RPMI8226 (cell line): Measurements from ENCODE around the gene FUT8.

Experiments used
- DNase-seq: peaks from one replicate; pipeline ENCODE4 v3.0.0-alpha.2; 2015

FUT8 gene

DNA sequence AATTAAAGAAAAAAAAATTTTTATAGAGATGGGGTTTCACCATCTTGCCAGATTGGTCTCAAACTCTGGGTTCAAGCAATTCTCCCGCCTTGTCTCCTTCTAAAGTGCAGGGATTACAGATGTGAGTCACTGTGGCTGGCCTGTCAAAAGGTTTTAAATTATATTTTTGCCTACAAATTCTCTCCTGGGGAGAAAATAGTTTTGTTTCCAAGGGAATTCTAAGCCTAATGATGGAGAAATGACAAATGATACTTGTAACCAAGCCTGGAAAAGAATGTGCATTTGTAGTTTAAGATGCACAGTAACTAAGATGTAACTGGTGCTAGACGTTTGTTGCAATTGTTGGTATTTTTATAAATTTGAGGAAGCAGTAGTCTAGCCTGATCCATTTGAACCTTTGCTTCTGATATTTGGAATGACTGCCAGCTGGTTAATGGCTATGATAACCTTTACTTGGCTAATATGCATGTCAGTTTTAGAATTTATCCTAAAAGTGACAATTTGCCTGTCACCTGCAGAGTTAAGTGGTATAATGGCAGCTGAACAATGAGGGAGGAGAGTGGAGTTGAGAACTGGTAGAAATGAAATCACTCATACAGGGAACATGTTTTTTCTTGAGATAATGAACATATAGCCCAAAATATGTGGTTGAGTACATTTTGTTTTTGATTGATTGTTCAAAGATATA lies 148.0 kb downstream of the FUT8 start:
- DNase-seq, result no peak

DNA sequence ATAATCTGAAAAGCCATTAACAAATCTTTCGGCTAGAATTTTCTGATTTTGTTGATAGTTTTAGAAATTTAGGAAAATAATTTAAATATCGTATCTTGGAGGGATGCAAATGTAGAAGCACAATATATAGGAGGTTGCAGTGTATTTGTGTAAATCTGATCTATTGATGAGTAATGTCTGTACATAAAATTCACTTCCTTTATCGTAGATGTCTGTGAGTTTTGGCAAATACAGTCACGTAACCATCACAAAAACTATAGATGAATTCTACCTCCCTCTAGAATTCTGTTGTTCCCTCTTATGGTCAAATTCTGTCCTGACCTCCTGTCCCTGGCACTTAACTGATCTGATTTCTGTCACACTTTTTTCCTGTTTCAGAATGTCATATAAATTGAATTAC lies 151.8 kb downstream of the FUT8 start:
- no peak for DNase-seq

DNA sequence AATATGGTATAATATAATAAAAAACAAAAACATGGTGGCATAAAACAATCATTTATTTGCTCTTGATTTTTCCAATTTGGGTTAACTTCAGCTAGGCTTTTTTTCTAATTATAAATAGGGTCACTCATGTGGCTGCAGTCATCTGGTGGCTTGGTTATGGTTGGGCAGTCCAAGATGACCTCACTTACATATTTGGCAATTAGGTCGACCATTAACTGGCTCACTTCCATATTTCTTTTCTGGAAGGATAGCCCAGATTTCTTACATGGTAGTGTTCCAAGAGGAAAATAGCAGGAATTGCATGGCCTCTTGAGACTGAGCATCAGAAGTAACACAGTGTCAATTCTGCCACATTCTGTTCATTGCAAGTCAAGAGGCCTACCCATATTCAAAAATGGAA lies 153.4 kb downstream of the FUT8 start:
- no peak for DNase-seq

DNA sequence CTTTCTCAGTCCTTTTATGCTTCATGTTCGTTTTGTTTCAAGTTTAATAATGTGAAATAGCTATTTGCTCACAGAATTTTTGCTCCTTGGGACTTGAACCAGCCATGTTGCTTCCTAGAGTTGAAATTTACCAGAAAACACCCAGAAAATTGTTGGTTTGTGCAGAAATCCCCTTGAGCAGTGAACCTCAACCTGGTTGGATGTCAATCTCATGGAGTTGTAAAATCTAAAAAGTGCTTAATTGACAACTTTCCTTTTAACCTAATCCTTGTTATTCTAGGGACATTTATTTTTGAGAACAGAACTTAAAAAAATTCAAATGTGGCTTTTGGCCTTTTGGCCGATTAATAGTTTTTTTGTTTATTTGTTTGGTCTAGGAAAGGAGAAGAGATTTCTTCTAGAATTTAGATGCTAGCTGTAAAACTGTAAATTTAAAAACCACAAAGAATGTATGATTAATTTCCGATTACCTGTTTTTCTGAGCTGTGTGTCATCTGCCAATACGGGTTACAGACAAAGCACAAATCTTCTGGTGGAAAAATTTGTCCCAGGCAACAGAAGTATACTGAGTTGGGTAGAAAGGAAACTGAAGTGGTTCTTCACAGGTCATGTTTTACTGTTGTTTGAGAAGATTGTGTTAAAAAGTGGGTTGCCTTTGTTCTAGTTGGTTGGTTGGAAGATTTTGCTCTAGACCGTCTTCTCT lies 154.4 kb downstream of the FUT8 start:
- no peak for DNase-seq

DNA sequence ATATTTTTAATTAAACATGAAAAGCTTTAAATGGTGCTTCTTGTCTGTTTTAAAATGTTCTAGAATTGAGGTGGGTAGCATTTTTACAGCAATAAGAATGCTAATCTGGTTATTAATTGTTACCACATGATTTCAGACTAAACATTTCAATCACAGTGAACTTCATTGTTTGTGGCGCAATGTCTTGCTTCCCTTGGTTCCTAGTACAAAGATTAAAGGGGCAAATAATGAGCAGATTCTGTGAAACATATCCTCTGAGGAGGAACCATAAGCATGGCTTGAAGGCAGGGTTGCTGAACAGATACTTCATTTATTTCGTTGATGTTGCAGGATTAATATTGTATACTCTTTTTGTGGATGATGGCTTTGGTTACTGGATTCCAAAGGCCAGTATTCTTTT lies 162.1 kb downstream of the FUT8 start:
- no peak for DNase-seq

DNA sequence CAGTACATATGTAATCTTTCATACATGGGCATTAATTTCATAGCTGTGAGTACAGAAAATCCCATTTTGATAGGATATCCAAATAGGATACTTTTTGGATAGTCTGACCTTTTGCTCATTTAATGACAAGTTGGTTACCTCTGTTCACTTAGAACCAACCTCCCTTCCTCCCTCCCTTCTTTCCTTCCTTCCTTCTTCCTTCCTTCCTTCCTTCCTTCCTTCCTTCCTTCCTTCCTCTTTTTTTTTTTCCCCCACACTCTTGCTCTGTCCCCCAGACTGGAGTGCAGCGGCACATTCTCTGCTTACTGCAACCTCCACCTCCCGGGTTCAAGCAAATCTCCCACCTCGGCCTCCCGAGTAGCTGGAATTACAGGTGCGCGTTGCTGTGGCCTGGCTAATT lies 162.9 kb downstream of the FUT8 start:
- no peak for DNase-seq

DNA sequence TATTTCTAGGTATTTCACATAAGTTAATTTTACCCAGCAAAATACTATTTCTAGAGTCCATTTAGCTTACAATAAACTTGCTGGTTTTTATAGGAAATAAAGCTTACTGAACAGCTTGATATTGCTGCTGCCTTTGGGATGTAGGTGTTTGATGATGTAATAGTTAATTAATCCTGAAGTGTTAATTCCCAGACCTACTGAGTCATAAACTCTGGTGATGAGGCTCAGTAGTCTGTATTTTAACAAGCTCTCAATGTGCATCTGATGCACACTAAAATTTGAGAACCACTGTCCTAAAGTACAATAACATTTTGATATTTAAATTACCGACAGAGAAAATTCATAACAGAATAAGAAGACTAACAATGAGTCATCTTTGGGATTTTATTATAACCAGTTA lies 168.4 kb downstream of the FUT8 start:
- DNase-seq, result no peak

DNA sequence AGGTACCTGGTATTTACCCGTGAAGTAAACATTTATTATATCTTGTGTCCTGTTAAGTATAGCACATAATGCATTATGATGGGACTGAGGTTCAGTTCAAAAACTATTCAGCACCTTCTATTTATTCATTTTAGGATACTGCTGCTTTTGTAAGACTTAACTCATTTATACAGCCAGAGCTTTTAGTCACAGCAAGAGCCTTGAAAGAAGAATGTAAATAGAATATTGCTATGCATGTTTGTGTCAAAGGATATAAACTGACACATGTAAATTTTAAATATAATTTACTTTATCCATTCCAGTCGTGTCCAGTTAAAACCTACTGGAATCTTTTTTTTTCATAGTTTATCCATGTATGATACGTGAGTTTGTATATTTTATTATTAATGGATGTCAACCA lies 168.8 kb downstream of the FUT8 start:
- DNase-seq, result no peak

DNA sequence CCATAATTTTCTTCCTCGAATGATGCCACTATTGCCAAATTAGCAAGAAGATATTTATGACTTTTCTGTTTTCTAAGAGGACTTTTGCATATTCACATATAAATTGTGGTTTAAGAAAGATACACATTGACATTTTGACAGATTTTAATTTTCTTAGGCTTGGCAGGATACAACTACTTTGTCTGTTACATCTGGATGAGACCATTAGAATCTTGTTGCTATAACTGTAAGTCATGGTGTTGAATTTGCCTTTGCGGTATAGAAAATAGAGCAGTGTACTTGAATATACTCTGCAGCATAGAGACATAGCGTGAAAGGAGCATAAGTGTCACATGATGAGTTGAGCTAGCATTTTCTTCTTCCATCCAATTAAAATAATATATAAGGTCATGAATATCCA lies 169.3 kb downstream of the FUT8 start:
- no peak for DNase-seq

DNA sequence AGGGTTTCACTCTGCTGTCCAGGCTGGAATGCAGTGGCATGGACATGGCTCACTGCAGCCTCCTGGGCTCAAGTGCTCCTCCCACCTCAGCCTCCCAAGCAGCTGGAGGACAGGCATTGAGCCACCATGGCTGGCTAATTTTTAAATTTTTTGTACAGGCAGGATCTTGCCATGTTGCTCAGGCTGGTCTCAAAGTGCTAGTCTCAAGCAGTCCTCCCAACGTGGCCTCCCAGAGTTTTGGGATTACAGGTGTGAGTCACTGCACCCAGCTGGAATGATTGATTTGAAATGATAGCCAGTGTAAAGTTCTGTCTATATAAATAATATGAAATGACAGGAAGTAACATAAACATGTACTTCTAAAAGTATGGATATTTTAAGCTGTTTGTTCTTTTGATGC lies 172.7 kb downstream of the FUT8 start:
- no peak for DNase-seq

DNA sequence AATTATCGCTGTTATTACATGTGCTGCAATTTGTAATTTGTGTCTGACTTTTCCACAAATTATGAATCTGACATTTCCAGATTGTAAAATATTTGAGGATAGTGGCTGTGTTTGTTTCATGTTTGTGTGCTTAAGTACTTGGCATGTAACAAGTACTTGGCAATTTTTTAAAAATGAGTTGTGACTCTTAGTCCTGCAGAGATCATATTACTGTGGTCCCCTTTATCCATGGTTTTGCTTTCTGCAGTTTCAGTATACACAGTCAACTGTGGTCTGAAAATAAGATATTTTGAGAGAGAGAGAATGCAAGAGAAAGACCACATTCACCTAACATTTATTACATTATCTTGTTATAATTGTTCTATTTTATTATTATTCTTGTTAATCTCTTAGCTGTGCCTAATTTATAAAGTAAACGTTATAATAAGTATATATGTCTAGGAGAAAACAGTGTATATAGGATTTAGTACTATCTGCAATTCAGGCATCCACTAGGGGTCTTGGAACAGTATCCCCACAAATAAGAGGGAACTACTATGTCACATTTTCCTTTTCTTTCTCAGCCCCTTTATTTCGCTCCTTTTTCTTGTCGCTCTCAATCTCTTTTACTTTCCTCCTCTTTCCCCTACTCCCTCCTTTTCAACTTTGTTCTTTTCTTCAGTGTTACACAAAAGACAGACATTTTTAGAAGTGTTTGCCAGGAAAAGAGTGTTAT lies 176.1 kb downstream of the FUT8 start:
- no peak for DNase-seq

DNA sequence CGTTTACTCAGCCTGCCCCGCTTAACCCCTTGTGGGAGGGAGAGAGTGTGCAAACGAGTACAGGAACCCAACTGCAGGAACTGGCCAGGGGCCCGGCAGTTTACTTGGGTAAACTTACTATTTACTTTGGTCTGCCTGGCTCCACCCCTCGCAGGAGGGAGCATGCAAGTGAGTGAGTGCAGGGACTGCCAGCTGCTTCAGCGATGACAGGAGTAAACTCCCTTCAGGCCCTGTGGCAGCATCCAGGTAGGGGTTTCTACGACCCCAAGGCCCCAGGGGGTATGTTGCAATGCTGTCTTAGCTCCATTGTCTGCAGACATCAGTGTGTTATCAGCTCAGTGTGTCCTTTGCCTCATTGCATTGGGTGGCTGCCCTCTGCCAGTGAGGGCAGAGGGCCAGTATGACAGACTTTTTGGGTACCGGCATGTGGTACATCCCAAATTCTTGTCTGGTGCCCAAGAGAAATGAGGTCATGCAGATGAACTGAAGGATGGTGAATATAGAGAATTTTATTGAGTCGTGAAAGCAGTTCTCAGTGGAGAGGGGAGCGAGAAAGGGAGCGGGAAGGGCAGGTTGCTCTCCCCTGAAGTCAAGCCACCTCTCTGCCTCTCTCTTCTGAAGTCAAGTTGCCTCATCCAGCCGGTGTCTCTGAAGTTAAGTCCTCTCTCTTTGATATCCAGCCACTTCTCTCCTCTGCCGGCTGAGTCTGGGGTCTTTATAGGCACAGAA lies 181.8 kb downstream of the FUT8 start:
- no peak for DNase-seq

DNA sequence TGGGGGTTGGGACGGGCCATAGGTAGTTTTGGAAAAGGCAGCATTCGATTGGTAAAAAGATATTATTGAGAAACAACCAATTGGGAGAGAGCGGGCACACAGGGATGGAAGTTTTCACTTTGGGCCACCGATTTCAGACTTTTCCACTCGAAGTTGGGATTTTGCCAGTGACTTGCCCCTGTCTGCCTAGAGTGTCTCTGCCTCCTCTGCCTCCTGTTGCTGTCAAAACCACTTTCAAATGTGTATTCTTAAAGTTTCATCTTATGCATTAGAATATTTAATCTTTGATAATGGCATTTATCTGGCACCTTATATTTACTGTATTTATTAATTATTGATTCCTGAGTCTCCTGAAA lies 182.3 kb downstream of the FUT8 start:
- DNase-seq, result no peak

DNA sequence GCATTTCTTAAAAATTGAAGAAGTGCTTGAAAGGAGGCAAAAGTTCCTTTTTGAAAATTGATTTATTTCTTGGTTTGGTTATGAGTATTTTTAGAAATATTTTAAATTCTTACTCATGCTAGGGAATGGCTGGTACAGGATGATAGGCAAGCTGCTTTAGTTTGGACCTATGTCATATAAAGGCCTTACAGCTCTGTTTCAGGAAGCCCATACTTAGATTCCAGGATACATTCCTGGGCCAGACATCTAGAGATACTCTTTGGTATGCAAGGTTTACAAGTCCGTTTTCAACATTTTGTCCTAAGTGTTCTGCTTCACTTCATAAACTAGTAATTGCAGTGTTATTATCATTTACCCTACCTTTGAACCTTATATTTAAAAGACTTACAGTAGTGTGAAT lies 186.8 kb downstream of the FUT8 start:
- no peak for DNase-seq

DNA sequence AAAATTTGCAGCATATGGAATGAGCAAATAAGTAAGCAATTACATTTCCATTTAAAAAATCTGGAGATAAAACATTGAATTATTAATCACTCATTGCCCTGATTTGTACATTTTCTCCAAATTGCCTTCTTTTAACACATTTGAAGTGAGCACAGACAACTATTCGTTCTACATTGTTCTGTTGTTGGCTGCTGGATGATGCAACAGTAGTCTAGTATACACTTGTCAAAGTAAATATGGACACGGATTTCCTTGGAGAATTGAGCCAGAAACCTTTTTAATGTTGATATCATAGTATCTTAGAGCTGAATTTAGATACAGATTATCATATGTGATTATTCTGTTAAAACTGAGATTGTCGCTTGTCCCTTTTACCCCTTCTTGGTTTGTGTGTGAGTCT lies 188.2 kb downstream of the FUT8 start:
- DNase-seq, result no peak

DNA sequence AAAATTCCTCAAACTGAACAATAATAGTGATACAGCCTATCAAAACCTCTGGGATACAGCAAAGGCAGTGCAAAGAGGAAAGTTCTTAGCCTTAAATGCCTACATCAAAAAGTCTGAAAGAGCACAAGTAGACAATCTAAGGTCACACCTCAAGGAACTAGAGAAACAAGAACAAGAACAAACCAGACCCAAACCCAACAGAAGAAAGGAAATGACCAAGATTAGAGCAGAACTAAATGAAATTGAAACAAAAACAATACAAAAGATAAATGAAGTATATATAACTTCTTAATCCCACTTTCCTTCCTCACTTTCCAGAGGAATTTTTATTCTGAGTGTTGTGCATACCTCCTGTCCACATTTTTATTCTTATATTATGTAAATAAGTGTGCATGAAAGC lies 192.0 kb downstream of the FUT8 start:
- no peak for DNase-seq

DNA sequence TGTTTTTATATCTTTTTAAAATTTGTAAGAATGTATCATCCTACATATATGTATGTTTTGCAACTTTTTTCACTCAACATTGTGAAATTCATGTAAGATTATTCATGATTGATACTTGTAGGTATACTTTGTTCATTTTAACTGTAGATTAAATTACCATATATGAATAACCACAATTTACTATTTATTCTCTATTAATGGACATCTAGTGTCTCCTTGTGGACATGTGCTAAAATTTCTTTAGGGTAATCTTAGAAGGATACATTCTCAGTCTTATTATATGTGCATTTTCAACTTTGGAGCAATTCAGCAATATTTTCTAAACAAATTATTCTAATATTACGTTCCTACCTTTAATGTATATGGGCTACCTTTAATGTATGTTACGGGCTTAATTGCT lies 192.4 kb downstream of the FUT8 start:
- DNase-seq, result no peak

DNA sequence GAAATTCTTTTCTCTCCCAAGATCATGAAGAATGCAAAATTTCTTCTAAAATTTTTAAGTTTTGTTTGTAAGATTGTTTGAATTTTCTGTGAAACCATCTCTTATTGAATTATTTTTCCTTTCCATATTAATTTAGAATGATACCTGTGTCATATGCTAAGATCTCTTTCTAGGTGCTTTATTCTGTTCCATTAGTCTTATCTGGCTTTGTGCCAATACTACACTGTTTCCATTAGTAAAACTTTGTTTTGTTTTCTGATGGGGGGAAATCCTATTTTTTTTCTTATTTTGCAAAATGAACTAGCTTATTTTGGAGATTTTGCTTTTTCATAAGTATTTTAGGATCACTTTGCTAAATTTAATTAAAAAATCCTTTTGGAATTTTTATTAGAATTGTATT lies 193.9 kb downstream of the FUT8 start:
- no peak for DNase-seq

DNA sequence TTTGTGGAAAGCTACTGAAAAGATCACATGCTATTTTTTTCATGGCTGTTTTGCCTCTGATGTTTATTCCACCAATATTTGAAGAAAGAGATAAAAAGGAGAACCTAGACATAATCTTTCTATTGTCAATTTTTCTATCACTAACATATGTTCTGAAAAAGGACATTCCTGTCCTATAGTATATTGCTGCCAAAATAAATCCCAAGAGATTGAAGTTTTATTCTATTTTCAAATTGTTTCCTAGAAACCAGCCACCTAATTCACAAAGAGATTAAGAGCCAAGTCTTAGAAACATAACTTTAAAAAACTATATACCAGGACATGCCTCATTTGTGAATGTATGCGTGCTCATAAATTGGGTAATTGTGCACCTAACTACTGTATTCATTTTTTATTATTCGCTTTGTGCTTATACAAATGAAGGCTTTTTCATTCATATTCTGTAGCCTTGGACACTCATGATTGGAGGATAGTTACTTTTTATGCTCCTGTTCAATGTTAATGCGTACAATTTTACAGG lies 200.7 kb downstream of the FUT8 start:
- DNase-seq, result no peak

DNA sequence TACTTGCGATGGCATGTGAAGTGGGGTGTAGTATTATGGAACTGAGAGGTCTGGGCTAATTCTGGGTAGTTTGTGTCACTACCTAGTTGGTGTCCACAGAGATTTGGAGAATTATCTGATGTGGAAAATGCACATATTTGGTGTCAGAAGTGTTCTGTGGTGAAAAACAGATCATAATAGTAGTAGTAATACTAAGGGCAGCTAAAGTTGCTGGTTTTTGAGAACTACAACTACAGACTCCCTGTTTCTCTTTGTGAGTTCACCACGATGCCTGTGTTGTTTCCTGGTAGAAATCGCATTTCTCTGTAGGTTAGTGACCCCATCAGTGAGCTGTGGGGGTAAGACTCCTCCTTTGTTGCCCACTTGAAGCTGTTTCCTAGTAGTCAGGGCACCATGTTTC lies 206.5 kb downstream of the FUT8 start:
- DNase-seq, result no peak

DNA sequence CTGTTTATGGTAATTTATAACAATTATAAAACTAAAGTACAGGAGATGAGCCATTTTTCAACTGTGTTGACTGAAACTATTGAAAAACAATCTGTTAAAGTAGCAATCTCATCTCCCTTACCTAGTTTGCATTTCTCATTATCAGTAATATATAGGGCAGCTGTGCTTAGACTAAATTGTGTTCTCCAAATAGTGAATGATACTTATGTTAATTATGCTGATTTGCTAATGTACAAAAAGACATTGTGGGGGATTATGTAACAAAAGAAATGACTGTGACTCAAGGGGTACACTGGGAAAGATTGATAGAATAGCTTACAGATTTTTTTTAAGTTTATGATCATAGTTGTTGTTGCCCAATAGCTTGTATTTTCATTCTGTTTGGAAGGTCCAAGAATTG lies 207.7 kb downstream of the FUT8 start:
- no peak for DNase-seq

DNA sequence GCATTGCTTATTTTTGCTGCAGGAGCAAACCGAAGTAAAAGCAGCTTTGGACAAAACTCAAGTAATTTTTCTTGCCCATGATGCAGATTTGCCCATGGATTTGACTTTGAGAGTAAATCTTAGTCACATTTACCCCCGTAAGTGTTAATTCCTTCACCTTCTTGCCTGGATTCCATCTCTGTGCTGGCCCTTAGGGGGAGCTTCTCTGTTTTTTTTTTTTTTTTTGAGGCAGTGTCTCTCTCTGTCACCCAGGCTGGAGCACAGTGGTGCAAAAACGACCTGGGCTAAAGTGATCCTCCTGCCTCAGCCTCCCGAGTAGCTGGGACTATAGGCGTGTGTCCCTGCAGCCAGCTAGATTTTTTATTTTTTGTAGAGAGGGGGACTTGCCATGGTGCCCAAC lies 210.2 kb downstream of the FUT8 start:
- no peak for DNase-seq

DNA sequence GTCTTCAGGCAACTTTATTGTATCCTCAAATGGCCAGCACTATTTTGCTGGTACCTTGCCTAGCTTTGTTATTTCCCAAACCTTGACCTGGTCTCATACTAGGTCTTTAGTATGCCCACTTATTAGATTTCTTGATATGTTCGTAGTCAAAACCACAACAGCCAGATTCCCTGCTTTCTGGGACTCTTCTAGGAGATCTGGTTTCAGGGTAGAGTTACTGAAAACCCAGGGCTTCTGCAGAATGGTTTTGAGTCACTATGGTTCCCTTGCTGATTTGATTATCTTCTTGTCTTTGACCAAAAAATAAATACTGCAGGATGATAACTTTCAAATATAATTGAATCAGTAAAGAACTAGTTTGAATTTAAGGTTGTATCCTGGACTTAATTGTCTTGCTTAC lies 211.2 kb downstream of the FUT8 start:
- no peak for DNase-seq

DNA sequence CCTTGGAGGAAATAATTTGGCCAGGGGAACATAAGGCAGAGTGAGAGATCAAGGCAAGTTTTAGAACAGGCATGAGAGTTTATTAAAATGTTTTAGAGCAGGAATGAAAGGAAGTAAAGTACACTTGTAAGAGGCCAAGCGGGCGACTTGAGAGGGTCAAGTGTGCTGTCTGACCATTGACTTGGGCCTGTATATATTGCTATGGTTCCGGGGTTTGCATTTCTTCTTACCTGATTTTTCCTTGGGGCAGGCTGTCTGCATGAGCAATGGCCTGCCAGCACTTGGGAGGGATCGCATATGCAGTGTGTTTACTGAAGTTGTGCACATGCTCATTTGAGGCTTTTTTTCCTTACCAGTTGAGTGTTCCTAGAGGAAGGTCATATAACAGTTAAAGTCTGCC lies 214.8 kb downstream of the FUT8 start:
- DNase-seq, result no peak
